Lower leg skin (tissue), 3 donors: ENCODE results near the gene DLG2.

Experiments
- CTCF ChIP-seq, 3 donors: fragments of 450-650 bp; IDR thresholded peaks; one replicate each; pipeline ENCODE4 v1.5.1; 2016; ENCODE audit warnings: antibody characterized with exemption in 3 of 3, mild to moderate bottlenecking in 3 of 3, moderate library complexity in 2 of 3
- POLR2A ChIP-seq, 2 donors: fragments of 450-650 bp; IDR thresholded peaks; one replicate each; pipeline ENCODE4 v1.6.1; 2016 to 2017; ENCODE audit warnings: antibody characterized with exemption in 2 of 2, mild to moderate bottlenecking in 1 of 2, moderate library complexity in 1 of 2

- TF ChIP-seq CTCF (IDR thresholded peaks at IDR 0.05) (no peak), POLR2A (IDR thresholded peaks at IDR 0.05) (no peak)
These were observed 2026.5 kb downstream of the DLG2 start for GRCh38 chr11:83600661-83601060.
